ENCODE measurements around the gene SAMD4A. TPM values are rescaled to one million over a fixed set of nuclear protein-coding genes. Genes with fewer than 3 reads are reported as not detected.

Gene SAMD4A
- total RNA-seq, 1 experiment from 2014 or later = 26.5 TPM

DNA sequence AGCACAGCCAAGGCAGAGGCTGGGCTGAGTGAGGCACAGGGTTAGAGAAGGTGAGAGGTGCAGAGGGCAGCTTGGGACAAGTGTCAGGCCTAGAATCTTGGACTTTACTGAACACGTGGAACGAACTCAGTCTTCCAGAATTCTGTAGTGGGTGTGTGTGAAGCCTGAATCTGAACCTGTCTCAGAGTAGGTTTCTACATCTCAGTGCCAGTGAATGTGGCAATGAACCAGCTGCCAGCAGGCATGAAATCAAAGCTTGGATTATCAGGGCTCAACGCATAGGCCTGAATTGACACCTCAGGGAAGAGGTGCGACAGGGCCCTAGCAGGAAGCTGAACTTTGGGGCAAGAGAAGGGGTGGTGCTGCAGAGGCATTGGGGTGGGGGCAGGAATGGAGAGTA lies 104.6 kb downstream of the SAMD4A start:
- POLR2A ChIA-PET (ENCODE audit: low non-redundant PET) = no interaction called here
- TF ChIP-seq, protein P1, sequence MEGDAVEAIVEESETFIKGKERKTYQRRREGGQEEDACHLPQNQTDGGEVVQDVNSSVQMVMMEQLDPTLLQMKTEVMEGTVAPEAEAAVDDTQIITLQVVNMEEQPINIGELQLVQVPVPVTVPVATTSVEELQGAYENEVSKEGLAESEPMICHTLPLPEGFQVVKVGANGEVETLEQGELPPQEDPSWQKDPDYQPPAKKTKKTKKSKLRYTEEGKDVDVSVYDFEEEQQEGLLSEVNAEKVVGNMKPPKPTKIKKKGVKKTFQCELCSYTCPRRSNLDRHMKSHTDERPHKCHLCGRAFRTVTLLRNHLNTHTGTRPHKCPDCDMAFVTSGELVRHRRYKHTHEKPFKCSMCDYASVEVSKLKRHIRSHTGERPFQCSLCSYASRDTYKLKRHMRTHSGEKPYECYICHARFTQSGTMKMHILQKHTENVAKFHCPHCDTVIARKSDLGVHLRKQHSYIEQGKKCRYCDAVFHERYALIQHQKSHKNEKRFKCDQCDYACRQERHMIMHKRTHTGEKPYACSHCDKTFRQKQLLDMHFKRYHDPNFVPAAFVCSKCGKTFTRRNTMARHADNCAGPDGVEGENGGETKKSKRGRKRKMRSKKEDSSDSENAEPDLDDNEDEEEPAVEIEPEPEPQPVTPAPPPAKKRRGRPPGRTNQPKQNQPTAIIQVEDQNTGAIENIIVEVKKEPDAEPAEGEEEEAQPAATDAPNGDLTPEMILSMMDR (conservative IDR thresholded peaks at IDR 0.05; ENCODE audit: low read depth, low read length) = no peak
- no peak for TF ChIP-seq EZH2 (IDR thresholded peaks at IDR 0.05; ENCODE audit: borderline replicate concordance, low read depth, low read length, poor library complexity, severe bottlenecking)

DNA sequence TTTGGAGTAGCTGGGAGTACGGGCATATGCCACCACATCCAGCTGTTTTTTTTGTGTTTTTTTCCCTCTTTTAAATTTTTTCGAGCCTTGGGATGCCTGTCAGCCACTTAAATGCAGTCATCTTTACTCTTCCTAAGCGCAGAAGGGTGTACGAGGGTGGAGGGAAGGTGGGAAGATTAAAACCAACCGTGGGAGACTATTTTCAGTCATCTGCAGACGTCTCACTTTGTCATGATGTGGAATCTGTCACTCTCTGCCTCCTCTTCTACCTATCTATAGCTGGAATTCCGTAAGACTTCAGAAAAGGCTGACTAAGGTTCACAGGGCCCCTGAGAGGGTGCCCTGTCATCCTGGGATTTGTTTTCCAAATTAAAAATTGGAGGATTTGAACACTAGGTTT lies 105.3 kb downstream of the SAMD4A start:
- BruUV-seq (replicated peaks) = no TSS peak
- Histone ChIP-seq H3K27ac (ENCODE audit: low read depth, low read length, poor library complexity, severe bottlenecking) (no peak overlapping the region), H3K4me1 (ENCODE audit: insufficient read depth, low read length, poor library complexity, severe bottlenecking) (peaks cover 45% of the 10 kb centered on the region), H3K27me3 (replicated peaks; ENCODE audit: insufficient read depth, low read depth, low read length, poor library complexity) (no peaks in the 10 kb centered on the region), H3K4me3 (ENCODE audit: low read depth, low read length, poor library complexity, severe bottlenecking) (no peak overlapping the region), H3K9me3 (ENCODE audit: low read depth, low read length, poor library complexity, severe bottlenecking) (no peaks in the 10 kb centered on the region), H3K36me3 (ENCODE audit: insufficient read depth, low read length, poor library complexity, severe bottlenecking) (no peaks in the 10 kb centered on the region)
- CTCF ChIA-PET = no interaction called here
- no peak for TF ChIP-seq EZH2 (IDR thresholded peaks at IDR 0.05; ENCODE audit: borderline replicate concordance, low read depth, low read length, poor library complexity, severe bottlenecking)
- TF ChIP-seq, protein P1 (conservative IDR thresholded peaks at IDR 0.05; ENCODE audit: low read depth, low read length) = no peak
- no peak for DNase-seq (ENCODE audit: low spot score)
- POLR2A ChIA-PET (ENCODE audit: low non-redundant PET) = interaction anchor here (0.7 kb wide), 1 partner anchor 291 kb away, joined by 24 read pairs; no protein-coding TSS in a partner anchor
- intact Hi-C loops (cut with micrococcal nuclease; ENCODE audit: unreplicated experiment) = no loop called here

More for the DNA sequence above, 104.6 kb downstream of the SAMD4A start:
- H3K27me3 ChIP-seq (replicated peaks; ENCODE audit: insufficient read depth, low read depth, low read length, poor library complexity) = no peaks in the 10 kb centered on the region
- no peak overlapping the region for H3K4me3 ChIP-seq (ENCODE audit: low read depth, low read length, poor library complexity, severe bottlenecking)
- peaks cover 39% of the 10 kb centered on the region for H3K4me1 ChIP-seq (ENCODE audit: insufficient read depth, low read length, poor library complexity, severe bottlenecking)
- no peak for DNase-seq (ENCODE audit: low spot score)
- intact Hi-C loops (cut with micrococcal nuclease; ENCODE audit: unreplicated experiment) = no loop called here
- CTCF ChIA-PET = no interaction called here
- no peak overlapping the region for H3K27ac ChIP-seq (ENCODE audit: low read depth, low read length, poor library complexity, severe bottlenecking)
- no peaks in the 10 kb centered on the region for H3K36me3 ChIP-seq (ENCODE audit: insufficient read depth, low read length, poor library complexity, severe bottlenecking)
- no TSS peak for BruUV-seq (replicated peaks)
- no peaks in the 10 kb centered on the region for H3K9me3 ChIP-seq (ENCODE audit: low read depth, low read length, poor library complexity, severe bottlenecking)

DNA sequence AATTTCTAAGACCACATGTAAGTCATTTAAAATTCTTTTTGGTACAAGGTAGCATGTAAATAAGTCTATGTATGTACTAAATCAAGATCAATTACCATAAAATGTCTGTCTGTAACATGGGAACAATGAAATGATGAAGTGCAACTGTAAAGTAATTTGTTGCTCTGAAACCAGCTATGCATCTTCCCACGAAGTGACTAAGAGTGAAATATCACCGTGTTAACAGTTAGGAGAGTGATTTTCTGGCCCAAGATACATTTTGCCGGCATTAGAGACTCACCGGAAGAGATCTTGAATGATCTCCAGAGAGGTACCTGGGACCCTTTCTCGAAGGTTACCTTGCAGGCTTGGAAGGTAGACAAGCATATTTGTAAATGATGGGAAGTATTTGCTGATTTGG lies 105.8 kb downstream of the SAMD4A start:
- no peak for DNase-seq (ENCODE audit: low spot score)
- Histone ChIP-seq H3K9me3 (ENCODE audit: low read depth, low read length, poor library complexity, severe bottlenecking) (no peaks in the 10 kb centered on the region), H3K36me3 (ENCODE audit: insufficient read depth, low read length, poor library complexity, severe bottlenecking) (no peaks in the 10 kb centered on the region), H3K27me3 (replicated peaks; ENCODE audit: insufficient read depth, low read depth, low read length, poor library complexity) (no peaks in the 10 kb centered on the region), H3K4me1 (ENCODE audit: insufficient read depth, low read length, poor library complexity, severe bottlenecking) (peaks cover 50% of the 10 kb centered on the region), H3K27ac (ENCODE audit: low read depth, low read length, poor library complexity, severe bottlenecking) (no peak overlapping the region), H3K4me3 (ENCODE audit: low read depth, low read length, poor library complexity, severe bottlenecking) (no peak overlapping the region)
- POLR2A ChIA-PET (ENCODE audit: low non-redundant PET) = no interaction called here
- BruUV-seq (replicated peaks) = no TSS peak
- CTCF ChIA-PET = no interaction called here
- TF ChIP-seq, protein P1 (conservative IDR thresholded peaks at IDR 0.05; ENCODE audit: low read depth, low read length) = no peak
- TF ChIP-seq EZH2 (IDR thresholded peaks at IDR 0.05; ENCODE audit: borderline replicate concordance, low read depth, low read length, poor library complexity, severe bottlenecking) = no peak
- intact Hi-C loops (cut with micrococcal nuclease; ENCODE audit: unreplicated experiment) = no loop called here
